HG03469 (cell line): ENCODE data around the gene ZER1.
"Not testable (repeated sequence)": the region's sequence is repeated elsewhere in the genome, so short reads cannot be mapped to it uniquely, and the experiment has no call there.

Experiments
- ATAC-seq: cut with Tn5 transposase; IDR thresholded peaks from one replicate; pipeline ENCODE4 v1.9.1; 2021; ENCODE audit warnings: mild to moderate bottlenecking, moderate library complexity, moderate number of reproducible peaks; ENCODE audit not compliant: unreplicated experiment

The ZER1 gene

GRCh38 chr9:128771745-128772519, at the start of gene ZER1:
TSS of gene ZER1 (minus strand) at chr9:128771927. CDS start at chr9:128755565, 16,362 bp downstream.
- ATAC-seq = peak; percentile 63

- ATAC-seq = no peak
Observed at GRCh38 chr9:128820665-128821583, 49.2 kb upstream of the ZER1 start.

- ATAC-seq = no peak
Observed at GRCh38 chr9:128819716-128820664, 48.3 kb upstream of the ZER1 start.

DNA sequence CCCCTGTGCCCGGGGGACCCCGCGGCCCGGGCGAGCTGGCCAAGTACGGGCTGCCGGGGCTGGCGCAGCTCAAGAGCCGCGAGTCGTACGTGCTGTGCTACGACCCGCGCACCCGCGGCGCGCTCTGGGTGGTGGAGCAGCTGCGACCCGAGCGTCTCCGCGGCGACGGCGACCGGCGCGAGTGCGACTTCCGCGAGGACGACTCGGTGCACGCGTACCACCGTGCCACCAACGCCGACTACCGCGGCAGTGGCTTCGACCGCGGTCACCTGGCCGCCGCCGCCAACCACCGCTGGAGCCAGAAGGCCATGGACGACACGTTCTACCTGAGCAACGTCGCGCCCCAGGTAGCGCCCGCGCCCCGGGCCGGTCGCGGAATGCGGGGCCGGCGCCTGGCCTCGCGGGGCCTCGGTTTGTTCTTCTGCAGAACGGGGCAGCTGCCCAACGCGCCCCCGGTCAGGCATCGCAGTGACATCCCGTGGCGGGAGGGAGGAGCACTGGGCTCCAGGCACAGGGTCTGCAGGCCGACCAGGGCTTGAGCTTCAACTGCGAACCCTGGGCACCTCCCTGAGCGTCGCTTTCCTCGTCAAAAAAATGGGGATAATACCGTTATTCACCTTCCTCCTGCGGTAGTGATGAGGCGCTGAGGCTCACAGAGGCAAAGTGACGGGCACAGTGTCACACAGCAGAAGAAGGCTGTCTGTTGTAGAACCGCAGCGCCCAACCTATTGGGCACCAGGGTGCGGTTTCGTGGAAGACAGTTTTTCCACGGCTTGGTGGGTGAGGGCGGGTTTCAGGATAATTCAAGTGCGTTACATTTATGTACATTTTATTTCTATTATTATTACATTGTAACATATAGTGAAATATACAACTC, 47.4 kb upstream of the ZER1 start:
- ATAC-seq = peak; percentile 22

DNA sequence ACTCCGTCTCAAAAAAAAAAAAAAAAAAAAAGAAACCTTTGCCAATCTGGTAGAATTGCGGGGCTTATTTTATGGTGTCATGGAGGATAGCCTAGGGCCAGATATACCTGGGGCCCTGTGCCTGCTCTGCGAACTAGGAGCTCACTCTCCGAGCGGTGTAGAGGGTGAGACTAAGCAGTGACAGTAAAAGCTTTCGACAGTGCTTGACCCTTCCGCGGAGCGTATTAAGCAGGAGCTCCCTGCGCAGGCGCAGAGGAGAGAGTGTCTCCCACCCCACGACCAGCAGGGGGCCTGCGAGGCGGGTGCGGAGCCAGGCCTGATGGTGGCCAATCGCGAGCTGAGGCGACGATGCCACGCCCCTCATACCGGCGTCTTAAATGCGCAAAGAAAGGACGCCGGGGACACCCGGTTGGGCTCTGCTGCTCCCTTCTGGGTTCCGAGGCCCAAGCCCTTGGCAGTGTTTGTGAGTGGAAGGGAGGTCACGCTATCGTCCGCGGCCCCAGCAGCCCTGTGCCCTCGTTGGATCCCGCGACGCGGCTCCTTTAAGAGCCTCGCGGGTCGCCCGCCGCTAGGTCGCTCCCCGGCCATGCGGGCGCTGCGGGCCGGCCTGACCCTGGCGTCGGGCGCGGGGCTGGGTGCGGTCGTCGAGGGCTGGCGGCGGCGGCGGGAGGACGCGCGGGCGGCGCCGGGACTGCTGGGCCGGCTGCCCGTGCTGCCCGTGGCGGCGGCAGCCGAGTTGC, 46.5 kb upstream of the ZER1 start, which contains the start of gene ENDOG:
ENDOG (plus strand) TSS at position 402 of the 740 bp plus-strand sequence; CDS start at position 587, 185 bp downstream.
- ATAC-seq = peak; percentile 80

- ATAC-seq = no peak
Observed at GRCh38 chr9:128810873-128811272, 39.1 kb upstream of the ZER1 start.

- ATAC-seq = no peak
Observed at GRCh38 chr9:128809831-128810230, 38.1 kb upstream of the ZER1 start.

DNA sequence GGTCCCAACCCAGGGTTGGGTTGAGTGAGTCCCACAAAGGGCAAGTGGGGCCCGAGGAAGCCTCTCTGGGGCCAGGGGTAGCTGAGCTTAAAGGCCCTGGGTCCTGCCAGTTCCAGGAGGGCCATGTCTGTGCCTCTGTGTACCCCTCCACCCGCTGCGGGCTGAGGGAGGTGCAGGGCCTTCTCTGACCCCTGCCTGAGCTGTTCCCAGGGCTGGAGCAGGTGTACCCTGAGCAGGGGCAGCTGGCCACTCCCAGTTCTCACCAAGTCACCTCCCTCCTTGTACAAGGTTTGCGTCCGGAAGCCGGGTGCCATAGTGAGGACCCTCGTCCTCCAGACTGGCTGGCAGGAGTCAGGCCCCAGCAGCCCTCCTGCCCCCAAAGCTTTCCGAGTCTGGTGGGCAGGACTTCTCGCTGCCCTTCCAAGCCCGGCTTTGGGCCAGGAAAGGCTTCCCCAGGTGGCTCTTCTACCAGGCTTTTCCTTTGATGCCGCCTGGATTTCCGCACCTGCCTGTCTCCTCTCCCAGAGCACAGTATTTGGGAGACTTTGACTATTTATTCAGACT, 37.4 kb upstream of the ZER1 start:
- no peak for ATAC-seq

DNA sequence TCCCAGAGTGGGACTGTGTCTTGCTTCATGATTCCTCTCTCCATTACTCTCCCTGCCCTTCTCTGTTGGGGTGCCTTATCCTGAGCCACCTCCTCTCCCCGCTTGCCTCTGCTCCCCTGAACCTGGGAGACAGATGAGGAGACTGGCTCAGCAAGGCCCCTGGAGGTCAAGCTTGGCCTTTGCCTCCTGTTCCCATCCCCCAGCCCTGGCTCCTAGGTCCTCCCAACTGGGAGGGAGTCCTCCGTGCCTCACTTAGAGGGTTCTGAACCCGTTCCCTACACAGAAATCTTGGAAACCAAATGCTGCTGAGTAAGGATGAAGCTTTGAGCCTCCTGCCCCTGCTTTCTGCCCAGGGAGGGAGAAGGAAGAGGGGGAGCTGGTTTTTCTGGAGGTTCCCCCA, 36.8 kb upstream of the ZER1 start:
- no peak for ATAC-seq

DNA sequence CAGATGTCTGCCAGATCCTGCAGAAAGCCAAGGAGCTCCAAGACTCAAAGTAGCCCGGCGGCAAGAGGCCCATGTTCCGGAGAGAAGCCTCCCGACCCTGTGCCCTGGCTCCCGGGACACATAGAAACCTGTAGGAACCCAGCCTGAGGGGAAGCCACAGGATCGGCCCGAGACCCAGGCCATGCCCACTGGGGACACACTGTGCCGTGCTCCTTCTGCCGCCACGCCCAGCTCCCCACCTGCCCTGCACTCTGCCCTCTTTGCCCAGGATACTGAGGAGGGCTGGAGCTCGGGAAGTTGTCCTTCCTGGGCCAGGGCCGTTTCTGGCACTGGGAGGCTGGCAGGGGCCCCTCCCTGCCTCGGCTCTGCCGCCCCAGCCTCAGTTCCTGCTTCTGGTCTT, 36.1 kb upstream of the ZER1 start:
- no peak for ATAC-seq

DNA sequence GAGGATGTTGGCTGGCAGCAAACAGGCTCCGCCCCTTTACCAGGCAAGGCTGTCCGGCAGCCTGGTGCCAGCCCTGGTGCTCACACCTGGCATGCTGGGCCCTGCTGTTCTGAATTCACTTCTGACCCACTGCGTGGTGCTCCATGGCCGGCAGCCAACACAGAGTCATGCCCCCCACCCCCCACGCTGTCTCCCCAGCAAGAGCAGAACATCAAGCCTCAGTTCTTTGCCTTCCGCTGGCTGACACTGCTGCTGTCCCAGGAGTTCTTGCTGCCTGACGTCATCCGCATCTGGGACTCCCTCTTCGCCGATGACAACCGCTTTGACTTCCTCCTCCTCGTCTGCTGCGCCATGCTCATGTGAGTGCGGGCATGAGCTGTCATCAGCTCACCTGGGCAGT, 33.9 kb upstream of the ZER1 start:
- ATAC-seq = no peak

DNA sequence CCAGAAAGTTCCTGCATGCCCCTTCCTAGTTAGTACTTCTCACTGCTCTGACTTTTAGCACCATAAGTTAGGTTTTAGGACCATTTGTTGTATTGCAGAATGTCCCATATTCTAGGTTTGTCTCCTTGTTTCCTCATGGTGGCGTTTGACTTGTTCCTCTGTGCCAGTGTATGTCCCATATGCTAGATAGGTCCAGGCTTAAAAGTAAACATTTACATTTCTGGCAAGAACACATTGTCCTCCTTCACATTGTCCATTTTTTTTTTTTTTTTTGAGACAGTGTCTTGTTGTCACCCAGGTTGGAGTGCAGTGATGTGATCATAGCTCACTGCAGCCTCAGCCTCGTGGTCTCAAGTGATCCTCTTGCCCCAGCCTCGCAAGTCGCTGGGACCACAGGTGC, 30.8 kb upstream of the ZER1 start:
- no peak for ATAC-seq

DNA sequence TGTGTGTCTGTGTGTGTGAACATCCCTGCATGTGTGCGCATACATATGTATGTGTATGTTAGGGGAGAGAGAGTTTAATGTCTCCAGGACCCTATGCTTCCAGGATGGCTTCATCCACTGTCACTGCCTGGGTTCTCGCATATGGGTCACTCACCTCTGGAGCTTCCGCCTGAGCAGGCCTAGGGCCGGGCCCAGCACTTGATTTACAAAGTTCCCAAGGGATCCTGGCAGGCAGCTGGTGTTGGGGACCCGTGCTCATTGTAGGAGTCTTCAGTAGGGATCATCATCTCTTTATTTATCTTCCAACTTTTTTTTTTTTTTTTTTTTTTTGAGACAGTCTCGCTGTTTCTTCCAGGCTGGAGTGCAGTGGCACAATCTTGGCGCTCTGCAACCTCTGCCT, 28.3 kb upstream of the ZER1 start:
- no peak for ATAC-seq

DNA sequence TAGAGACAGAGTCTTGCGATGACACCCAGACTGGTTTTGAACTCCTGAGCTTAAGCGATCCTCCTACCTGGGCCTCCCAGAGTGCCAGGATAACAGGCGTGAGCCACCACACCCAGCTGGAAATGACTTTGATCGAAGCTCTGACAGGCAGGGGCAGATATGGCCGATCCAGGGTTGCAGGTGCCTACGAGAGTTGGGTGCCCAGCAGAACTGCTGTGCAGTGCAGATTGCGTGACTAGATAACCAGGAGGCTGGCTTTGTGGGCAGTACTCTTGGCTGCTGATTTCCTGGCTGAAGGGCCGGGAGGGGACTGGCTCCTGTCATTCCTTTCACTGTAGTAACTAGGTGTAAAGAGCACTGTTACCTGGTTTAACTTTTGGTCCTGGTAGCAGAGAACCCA, 27.2 kb upstream of the ZER1 start:
- ATAC-seq = no peak

GRCh38 chr9:128794961-128795360, 23.2 kb upstream of the ZER1 start:
- ATAC-seq = not testable (repeated sequence)

DNA sequence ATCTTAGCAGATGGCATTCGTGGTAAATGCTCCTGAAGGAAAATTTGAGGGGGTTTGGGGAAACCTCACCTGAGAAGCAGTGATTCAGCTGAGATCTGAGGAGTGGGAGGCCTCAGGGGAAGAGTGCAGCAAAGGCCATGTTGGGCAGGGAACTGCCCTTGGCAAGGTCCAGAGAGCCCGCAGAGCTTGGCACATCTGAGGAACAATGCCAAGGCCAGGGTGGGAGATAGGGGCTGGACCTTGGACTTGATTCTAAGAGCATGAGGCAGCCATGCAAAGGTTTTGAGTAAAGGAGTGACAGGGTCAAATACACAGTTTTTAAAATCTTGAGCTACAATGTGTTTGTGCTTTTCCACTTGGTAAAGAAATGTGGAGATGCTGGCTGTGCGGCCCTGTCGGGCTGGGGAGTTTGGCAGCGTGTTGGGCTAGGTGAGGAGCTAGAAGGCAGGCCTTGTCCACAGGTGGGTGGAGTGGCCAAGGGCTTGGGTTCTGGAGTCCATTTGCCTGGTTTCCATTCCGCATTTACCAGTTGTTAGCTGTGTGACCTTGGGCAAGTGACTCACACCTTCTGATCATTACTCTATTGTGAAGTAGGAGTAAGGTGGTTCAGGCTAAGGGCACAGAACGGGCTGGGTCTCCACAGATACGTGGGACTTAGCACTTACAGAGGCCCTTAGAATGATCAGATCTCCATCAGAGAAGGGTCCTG, 21.4 kb upstream of the ZER1 start:
- ATAC-seq = no peak

DNA sequence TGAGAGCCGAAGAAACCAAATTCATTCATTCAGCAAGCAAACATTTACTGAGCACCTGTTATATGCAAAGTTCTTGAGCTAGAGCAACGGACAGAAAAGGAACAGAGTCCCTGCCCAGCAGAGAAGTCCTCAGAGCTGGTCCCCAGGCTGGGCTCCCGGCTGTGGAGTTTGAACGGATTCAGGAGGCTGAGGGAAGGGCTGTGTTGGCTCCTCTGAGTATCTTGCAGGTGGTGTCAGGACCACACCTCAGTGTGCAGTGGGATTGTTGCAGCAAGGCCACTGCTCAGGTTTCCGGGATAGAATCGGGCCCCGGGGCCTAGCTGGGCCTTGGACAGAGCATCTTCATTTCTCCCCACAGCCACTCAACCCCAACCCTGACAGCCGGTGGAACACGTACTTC, 20.4 kb upstream of the ZER1 start:
- no peak for ATAC-seq

GRCh38 chr9:128790536-128790935, 18.8 kb upstream of the ZER1 start:
- no peak for ATAC-seq
